Measurements from ENCODE around the gene FOXRED2. TPM values are rescaled to one million over a fixed set of nuclear protein-coding genes. Genes with fewer than 3 reads are reported as not detected.
A peak's percentile ranks its signal among the peaks of the same experiment; 100 is the strongest.
"Not testable (repeated sequence)": the region's sequence is repeated elsewhere in the genome, so short reads cannot be mapped to it uniquely, and the experiment has no call there.

The FOXRED2 gene
- 20.9 and 26.7 TPM in 2 replicates for total RNA-seq (2014; rRNA removed; shearing (Covaris generic))
- polyA plus RNA-seq (2015; cell fraction: cytosol; rRNA removed): 17.3 and 20.3 TPM in 2 replicates
- polyA plus RNA-seq (2015; cell fraction: nucleus; rRNA removed): 15.3 and 20.9 TPM in 2 replicates

GRCh38 chr22:36506637-36507517 lies at the start of gene FOXRED2:
Gene FOXRED2, minus strand, starts transcription at chr22:36507040. Its CDS starts 618 bp downstream, at chr22:36506422.
- DNase-seq (ENCODE audit: low read depth): peak; percentile 76

DNA sequence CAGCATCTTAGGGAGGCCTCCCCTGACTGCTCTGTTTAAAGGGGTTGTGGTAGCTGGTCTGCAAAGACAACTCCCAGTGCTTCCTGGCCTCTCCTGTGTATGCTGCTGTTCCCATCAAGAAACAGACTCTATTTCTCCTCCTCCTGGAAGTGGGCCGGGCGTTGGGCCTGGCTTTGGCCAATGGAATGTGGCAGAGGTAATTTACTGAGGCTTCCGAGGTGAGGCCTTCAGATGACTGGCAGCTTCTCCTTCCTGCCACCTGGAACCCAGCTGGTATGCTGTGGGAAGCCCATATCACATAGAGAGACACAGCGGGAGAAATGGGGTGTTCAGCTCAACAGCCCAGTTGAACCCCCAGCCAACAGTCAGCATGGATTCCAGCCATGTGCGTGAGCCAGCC lies 47.3 kb upstream of the FOXRED2 start:
- no peak for DNase-seq (ENCODE audit: low read depth)

DNA sequence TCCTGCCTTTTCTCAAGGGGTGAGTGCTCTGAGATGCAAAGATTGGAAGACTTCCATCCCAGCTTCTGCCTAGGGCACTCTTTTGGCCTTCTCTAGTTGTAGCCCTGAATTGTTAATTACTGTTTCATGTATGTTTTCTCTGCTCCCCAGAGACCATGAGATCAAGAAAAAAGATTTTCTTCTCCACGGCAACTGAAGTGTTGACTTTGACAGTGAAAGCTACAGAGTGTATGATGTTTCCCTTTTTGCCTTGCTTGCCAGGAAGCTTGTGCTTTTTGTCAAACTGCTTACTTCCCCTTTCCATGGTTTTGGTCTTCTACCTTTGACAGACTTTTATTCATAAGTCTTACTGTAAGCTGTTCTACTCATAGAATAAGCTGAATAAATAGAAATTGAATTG lies 45.4 kb upstream of the FOXRED2 start:
- DNase-seq (ENCODE audit: low read depth): no peak

DNA sequence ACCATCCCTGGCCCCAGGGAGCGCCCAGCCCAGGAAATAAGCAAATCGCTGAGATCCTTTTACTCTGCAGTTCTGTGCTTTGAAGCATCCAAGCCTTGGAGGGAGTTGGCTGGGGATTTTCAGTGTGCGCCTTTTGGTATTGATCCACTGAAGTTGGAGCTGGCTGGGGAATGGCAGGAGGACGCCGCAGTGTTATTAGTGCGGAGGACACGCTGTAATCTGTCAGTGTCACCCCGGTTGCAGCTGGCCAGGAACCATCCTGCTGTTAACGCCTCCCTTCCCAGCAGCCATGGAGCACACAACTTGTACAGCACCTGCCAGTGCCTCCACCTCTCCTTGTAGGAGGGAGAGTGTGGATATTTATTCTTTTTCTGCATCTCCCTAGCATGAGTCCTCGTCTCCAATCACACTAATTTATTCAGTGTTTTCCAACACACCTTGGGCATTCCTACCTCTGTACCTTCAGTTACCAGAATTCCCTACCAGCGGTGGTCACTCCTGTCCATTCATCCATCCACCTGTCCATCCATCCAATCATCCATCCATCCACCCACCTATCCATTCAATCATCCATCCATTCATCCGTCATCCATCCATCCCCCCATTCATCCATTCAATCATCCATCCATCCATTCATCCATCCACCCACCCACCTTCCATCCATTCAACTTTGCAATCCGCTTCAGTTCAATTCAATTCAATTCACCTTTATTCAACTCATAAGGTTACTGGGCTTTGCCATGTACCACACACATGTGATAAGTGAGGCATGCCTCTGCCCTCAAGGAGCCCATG lies 44.1 kb upstream of the FOXRED2 start:
- no peak for DNase-seq (ENCODE audit: low read depth)

GRCh38 chr22:36549033-36549432 lies 42.2 kb upstream of the FOXRED2 start:
- no peak for DNase-seq (ENCODE audit: low read depth)

GRCh38 chr22:36548606-36549005 lies 41.8 kb upstream of the FOXRED2 start:
- no peak for DNase-seq (ENCODE audit: low read depth)

DNA sequence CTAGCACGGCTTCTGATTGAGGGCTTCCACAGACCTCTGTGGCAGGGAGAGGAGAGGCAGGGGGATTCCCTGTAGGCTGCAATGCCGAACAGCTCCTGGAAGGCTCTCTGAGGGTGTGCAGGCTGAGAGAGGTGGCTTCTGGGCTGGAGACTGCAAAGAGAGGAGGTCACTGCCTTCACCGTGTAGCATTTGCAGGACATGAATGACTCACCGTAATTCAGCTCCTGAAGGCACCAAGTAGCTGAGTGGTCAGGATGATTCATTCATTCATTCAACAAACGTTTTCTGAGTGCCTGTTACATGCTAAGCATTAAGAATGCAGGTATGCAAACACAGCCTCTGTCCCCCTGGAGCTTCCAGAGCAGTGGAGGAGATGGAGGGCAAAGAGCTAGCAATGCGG lies 40.1 kb upstream of the FOXRED2 start:
- peak; percentile 93 for DNase-seq (ENCODE audit: low read depth)

- DNase-seq (ENCODE audit: low read depth): peak; percentile 67
These were observed 39.4 kb upstream of the FOXRED2 start for GRCh38 chr22:36546092-36546804.

GRCh38 chr22:36544107-36544620 lies 37.3 kb upstream of the FOXRED2 start:
- DNase-seq (ENCODE audit: low read depth): peak; percentile 62

DNA sequence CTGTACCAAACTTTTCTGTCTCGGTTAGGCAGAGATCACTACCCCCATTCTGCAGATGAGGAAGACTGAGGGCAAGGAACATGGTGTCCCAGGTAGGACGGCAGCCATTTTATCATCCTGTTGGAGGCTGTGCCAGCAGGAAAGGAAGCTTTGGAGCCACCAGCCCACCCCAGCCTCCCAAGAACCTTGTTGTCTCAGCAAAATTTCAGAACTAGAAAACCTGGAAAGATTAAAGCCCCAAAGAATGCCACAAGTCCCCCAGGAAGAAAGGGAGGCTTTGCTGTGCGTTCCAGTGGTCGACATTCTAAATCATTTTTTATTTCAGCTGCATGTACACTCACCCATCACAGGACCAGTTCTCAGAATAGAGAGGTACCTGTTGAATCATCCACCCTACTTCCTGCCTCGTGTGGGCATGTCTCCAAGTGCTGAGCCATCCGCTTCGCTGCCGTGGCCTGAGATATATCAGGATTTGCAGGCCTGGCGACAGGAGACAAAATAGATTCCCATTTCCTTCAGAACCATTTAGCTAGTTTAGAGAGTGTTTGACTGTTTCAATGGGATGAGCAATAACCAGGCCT lies 35.1 kb upstream of the FOXRED2 start:
- peak; percentile 97 for DNase-seq (ENCODE audit: low read depth)

GRCh38 chr22:36540867-36541642 lies 34.2 kb upstream of the FOXRED2 start:
- peak; percentile 84 for DNase-seq (ENCODE audit: low read depth)

GRCh38 chr22:36538529-36538928 lies 31.7 kb upstream of the FOXRED2 start:
- DNase-seq (ENCODE audit: low read depth): no peak

DNA sequence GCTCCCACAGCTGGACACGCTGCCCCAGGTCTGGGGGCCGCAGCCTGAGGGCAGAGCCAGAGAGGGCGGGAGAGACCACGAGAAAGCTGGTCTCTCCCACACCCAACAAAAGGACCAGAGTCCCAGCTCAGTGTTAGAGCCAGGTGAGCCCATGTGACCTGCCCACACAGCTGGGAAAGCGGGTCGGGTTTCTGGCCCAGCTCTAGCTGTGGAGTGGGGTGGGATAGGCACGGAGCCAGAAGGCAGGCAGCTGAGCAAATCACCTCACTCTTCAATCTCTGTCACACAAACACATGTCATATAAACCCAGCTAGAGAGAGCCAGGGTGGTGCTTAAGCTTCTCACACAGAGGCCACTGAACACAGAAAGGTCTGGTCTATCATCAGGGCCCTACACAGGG lies 29.9 kb upstream of the FOXRED2 start:
- no peak for DNase-seq (ENCODE audit: low read depth)

DNA sequence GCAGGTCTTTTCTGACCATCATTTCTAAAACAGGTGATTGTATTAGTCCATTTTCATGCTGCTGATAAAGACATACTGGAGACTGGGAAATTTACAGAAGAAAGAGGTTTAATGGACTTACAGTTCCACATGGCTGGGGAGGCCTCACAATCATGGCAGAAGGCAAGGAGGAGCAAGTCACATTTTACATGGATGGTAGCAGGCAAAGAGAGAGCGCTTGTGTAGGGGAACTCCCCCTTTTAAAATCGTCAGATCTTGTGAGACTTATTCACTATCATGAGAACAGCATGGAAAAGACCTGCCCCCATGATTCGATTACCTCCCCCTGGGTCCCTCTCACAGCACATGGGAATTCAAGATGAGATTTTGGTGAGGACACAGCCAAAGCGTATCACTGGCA lies 26.5 kb upstream of the FOXRED2 start:
- not testable (repeated sequence) for DNase-seq (ENCODE audit: low read depth)

DNA sequence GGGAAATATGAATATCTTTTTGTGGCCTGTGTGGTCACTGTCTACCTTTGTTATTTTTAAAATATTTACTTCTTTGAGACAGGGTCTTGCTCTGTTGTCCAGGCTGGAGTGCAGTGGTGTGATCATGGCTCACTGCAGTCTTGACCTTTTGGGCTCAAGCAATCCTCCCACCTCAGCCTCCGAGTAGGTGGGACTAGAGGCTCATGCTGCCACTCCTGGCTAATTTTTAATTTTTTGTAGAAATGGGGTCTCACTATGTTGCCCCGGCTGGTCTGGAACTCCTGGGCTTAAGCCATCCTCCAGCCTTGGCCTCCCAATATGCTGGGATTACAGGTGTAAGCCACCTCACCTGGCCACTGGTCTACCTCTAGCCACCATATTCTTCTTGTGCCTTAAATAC lies 25.6 kb upstream of the FOXRED2 start:
- DNase-seq (ENCODE audit: low read depth): no peak

- DNase-seq (ENCODE audit: low read depth): peak; percentile 100
These were observed 22.2 kb upstream of the FOXRED2 start, which contains the start of gene EIF3D for GRCh38 chr22:36528795-36529751. Gene EIF3D, minus strand, starts transcription at chr22:36529166. Its CDS starts 3,045 bp downstream, at chr22:36526121.

DNA sequence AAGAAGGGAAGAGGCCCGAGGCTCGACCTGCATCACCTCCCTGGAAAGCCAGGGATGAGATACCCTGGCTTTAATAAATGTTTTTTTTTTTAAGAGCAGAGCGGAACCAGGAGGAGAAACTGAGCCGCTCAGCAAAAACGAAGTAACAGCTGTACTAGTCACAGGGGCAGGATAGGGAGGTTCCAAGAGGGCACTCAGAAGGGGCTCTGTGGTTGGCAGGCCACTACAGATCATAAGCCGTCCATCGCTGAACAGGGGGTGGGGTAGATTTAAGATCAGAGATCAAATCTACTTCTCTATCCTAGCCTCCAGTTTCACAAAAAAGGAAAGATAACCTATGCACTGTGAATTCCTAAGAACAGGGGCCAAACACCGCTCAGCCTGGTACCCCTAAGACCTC lies 21.5 kb upstream of the FOXRED2 start:
- DNase-seq (ENCODE audit: low read depth): no peak

GRCh38 chr22:36522662-36523061 lies 15.8 kb upstream of the FOXRED2 start:
- DNase-seq (ENCODE audit: low read depth): no peak

DNA sequence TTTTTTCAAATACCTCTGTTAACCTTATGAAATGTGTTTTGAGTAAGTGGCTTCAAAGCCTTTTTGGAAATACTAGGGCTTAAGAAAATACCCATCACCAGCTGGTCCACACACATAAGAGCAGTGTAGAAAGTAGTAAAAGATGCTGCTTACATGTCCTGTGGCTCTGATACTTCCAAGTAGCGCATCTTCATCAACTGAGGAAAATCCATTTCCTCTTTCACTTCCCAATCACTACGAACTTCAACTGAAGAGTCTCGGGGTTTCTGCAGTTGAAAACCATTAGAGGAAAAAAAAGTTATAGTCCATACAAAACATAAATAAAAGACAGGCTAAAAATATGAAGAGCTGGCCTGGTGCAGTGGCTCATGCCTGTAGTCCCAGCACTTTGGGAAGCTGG lies 13.6 kb upstream of the FOXRED2 start:
- no peak for DNase-seq (ENCODE audit: low read depth)
